ES-I3 (cell line): ENCODE data around the gene E2F4.

Experiments
- H3K36me3 ChIP-seq: 2 replicates; pipeline ENCODE4 v1.6.1; 2013; ENCODE audit warnings: mild to moderate bottlenecking, low read length, control low read depth, moderate library complexity; ENCODE audit not compliant: insufficient read depth
- H3K4me1 ChIP-seq: 2 replicates; pipeline ENCODE4 v1.6.1; 2013; ENCODE audit warnings: mild to moderate bottlenecking, control low read depth, low read length; ENCODE audit not compliant: insufficient read depth
- H3K9ac ChIP-seq: 2 replicates; pipeline ENCODE4 v1.6.1; 2013; ENCODE audit warnings: low read depth, mild to moderate bottlenecking, low read length, moderate library complexity
- H3K9me3 ChIP-seq: 2 replicates; pipeline ENCODE4 v1.6.1; 2013; ENCODE audit warnings: mild to moderate bottlenecking, low read length, moderate library complexity; ENCODE audit not compliant: control insufficient read depth, insufficient read depth

E2F4 gene

GRCh38 chr16:67176662-67177061 is 15.3 kb upstream of the E2F4 start:
- H3K9ac ChIP-seq = no peak overlapping the region
- peaks cover 7% of the 10 kb centered on the region; the same call in 1 of the 2 replicates for H3K4me1 ChIP-seq
- H3K36me3 ChIP-seq = no peaks in the 10 kb centered on the region

GRCh38 chr16:67177743-67178699 is 13.9 kb upstream of the E2F4 start:
- Histone ChIP-seq H3K36me3 (no peaks in the 10 kb centered on the region), H3K9ac (peak overlapping the region; percentile 50), H3K9me3 (no peaks in the 10 kb centered on the region), H3K4me1 (peaks cover 7% of the 10 kb centered on the region; the same call in 1 of the 2 replicates)

More at GRCh38 chr16:67176662-67177061, 15.3 kb upstream of the E2F4 start:
- no peaks in the 10 kb centered on the region for H3K9me3 ChIP-seq

DNA sequence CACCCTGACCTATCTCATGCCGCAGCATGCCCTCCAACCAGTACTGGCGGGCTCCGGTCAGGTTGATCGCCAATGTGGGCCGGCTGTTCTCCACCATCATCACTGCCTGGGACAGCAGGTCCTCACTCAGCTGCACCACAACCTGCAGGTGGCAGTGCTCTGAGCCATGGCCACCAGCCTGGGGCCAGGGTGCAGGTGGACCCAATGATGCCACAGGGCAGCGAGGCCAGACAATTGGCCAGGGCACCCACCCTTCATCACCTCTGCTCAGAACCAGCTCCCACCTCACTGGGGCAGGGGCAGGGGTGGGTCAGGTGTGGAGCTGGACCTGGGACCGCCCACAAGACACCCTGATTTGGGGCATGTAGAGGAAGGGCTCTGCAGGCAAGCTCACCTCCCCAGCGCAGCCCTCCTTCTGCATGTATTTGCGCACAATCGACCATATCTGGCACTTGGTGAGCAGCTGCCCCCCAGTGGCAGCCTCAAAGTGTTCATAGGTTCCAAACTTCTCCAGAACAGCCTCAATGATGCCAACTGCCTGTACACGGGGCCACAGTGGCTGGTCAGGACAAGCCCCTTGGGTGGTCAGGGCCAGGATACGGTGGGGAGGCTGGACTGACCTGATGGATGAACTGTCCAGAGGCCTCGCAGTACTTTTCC is 12.4 kb upstream of the E2F4 start:
- Histone ChIP-seq H3K4me1 (peaks cover 4% of the 10 kb centered on the region; the same call in 1 of the 2 replicates), H3K9ac (no peak overlapping the region), H3K9me3 (no peaks in the 10 kb centered on the region), H3K36me3 (no peaks in the 10 kb centered on the region)

- Histone ChIP-seq H3K36me3 (no peaks in the 10 kb centered on the region), H3K4me1 (peaks cover 4% of the 10 kb centered on the region; the same call in 1 of the 2 replicates), H3K9me3 (no peaks in the 10 kb centered on the region), H3K9ac (no peak overlapping the region)
Observed at GRCh38 chr16:67180166-67180565, 11.8 kb upstream of the E2F4 start.

- H3K36me3 ChIP-seq = no peaks in the 10 kb centered on the region
- H3K9ac ChIP-seq = no peak overlapping the region
- no peaks in the 10 kb centered on the region for H3K9me3 ChIP-seq
- peaks cover 4% of the 10 kb centered on the region; the same call in 1 of the 2 replicates for H3K4me1 ChIP-seq
Observed at GRCh38 chr16:67181346-67181745, 10.6 kb upstream of the E2F4 start.

- Histone ChIP-seq H3K9me3 (no peaks in the 10 kb centered on the region), H3K4me1 (peaks cover 4% of the 10 kb centered on the region; the same call in 1 of the 2 replicates), H3K9ac (no peak overlapping the region), H3K36me3 (no peaks in the 10 kb centered on the region)
Observed at GRCh38 chr16:67182288-67182687, 9.7 kb upstream of the E2F4 start.

DNA sequence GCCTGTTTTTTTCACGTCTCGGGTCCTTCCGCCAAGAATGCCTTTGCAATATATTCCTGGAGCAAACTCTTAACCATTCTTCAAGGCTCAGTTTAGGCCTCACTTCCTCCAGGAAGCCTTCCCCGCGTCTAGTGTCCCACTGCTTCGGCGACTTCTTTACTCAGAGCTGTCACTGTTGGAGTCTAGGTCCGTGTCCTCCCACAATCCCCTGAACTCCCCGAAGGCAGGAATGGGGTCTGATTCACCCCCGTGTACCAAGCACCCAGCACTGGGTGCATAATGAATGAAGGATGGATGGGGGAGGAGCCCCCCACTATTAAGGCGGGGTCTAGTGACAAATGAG is 8.7 kb upstream of the E2F4 start:
- peak overlapping the region; percentile 99; the same call in 1 of the 2 replicates for H3K9ac ChIP-seq
- no peaks in the 10 kb centered on the region for H3K36me3 ChIP-seq
- no peaks in the 10 kb centered on the region for H3K9me3 ChIP-seq
- peaks cover 4% of the 10 kb centered on the region; the same call in 1 of the 2 replicates for H3K4me1 ChIP-seq

- H3K9me3 ChIP-seq = no peaks in the 10 kb centered on the region
- H3K4me1 ChIP-seq = peaks cover 1% of the 10 kb centered on the region; the same call in 1 of the 2 replicates
- H3K36me3 ChIP-seq = no peaks in the 10 kb centered on the region
- H3K9ac ChIP-seq = peak within 1 kb of the TSS; percentile 99
Observed at GRCh38 chr16:67183627-67184452, 8.1 kb upstream of the E2F4 start, which contains the start of gene MATCAP1. MATCAP1 (minus strand) TSS chr16:67183963; CDS start chr16:67180610, 3,353 bp downstream.

- Histone ChIP-seq H3K9ac (peak overlapping the region; percentile 99; the same call in 1 of the 2 replicates), H3K9me3 (no peaks in the 10 kb centered on the region), H3K4me1 (no peaks in the 10 kb centered on the region; the same call in 1 of the 2 replicates), H3K36me3 (no peaks in the 10 kb centered on the region)
Observed at GRCh38 chr16:67184453-67184994, 7.4 kb upstream of the E2F4 start.

DNA sequence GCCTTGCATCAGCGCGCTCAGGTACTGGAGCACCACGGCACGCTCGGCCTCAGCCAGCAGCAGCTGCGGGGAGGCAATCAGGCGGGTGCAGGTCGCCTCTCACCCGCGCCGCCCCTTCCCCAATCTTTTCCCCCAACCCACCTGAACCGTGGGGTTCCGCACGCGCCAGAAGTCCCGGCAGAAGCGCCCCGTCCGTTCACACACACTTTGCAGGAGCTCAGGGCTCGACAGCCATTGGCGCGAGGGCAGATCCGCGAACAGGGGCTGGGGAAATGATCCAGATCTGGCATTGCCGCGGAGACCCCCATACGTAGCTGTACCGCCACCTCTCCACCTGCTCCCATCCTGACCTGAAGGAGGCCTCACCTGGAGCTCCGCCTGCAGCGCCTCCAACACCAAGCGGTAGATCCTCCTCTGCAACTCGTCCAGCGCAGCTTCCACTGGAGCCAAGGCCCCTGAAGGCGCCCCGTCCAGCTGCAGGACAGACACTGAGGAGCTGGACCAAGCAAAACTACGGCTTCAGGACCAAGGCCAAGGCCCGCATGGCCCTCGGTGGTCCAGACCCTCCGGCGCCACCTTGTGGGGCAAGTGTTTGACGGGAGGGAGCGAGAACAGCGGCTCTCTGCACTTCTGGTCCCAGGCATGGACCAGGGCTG is 6.8 kb upstream of the E2F4 start:
- Histone ChIP-seq H3K9me3 (no peaks in the 10 kb centered on the region), H3K9ac (peak overlapping the region; percentile 99; the same call in 1 of the 2 replicates), H3K36me3 (no peaks in the 10 kb centered on the region), H3K4me1 (no peaks in the 10 kb centered on the region; the same call in 1 of the 2 replicates)

DNA sequence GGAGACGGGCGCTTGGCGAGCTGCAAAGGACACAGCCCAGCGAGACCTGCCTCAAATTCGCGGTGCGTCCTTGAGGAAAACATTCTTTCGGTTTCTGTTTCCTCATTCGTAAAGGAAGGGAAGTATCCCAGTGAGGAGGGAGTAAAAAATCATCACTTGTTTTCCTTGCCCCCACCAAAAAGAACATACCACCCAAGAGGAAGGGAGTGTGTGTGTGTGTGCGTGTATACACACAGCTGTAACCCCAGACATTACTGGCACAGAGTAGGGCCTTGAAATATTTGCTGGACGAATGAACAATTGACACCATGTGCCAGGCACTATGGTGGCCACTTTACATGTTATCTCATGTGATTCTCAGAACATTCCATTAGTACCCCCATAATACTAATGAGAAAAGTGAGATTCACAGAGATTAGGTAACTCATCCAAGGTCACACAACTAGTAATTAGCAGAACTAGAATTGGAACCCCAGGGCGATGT is 6.3 kb upstream of the E2F4 start:
- Histone ChIP-seq H3K4me1 (peaks cover 4% of the 10 kb centered on the region; the same call in 1 of the 2 replicates), H3K9ac (no peak overlapping the region), H3K36me3 (no peaks in the 10 kb centered on the region), H3K9me3 (no peaks in the 10 kb centered on the region)

GRCh38 chr16:67186550-67186950 is 5.4 kb upstream of the E2F4 start:
- H3K36me3 ChIP-seq = no peaks in the 10 kb centered on the region
- no peak overlapping the region for H3K9ac ChIP-seq
- H3K4me1 ChIP-seq = peaks cover 5% of the 10 kb centered on the region; the same call in 1 of the 2 replicates
- no peaks in the 10 kb centered on the region for H3K9me3 ChIP-seq
